Breast epithelium (tissue), 3 donors: ENCODE measurements around the gene SAFB.

ENCODE experiments used
- CTCF ChIP-seq, 3 donors: fragments of 450-650 bp; IDR thresholded peaks; one replicate each; pipeline ENCODE4 v1.5.1; 2016 to 2017; ENCODE audit warnings: antibody characterized with exemption in 3 of 3, mild to moderate bottlenecking in 3 of 3, moderate library complexity in 3 of 3
- POLR2A ChIP-seq: fragments of 450-650 bp; IDR thresholded peaks from one replicate; pipeline ENCODE4 v1.6.1; 2016; ENCODE audit warnings: antibody characterized with exemption, mild to moderate bottlenecking, moderate library complexity

DNA sequence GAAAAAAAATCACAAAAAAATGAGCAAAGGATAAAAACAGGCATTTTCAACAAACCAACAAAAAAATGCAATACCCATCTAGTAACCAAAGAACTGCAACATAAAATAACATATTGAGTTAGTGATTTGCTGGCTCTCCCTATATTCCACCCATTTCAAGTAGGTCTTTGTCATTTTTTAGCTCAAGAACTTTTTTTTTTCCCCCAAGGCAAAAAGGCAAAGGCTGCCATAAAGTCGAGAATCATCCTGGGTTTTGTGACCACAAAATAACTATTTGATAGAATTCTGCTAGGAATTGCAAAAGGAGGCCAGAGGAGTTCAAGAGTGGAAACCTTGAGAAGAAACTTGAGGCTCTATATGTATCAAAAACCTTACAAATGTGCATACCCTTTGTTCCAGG lies 5.8 kb upstream of the SAFB start:
- no peak for TF ChIP-seq CTCF (IDR thresholded peaks at IDR 0.05)
- TF ChIP-seq POLR2A = no peak
